H9 (cell line): Measurements from ENCODE around the gene HIRA. TPM values are rescaled to one million over a fixed set of nuclear protein-coding genes. Genes with fewer than 3 reads are reported as not detected.

ENCODE experiments used
- DNase-seq: peaks from one replicate; pipeline ENCODE4 v3.0.0-alpha.2; 2017
- H2AFZ ChIP-seq: one replicate; pipeline ENCODE4 v1.6.1; 2013; ENCODE audit warnings: mild to moderate bottlenecking, low read length, control low read depth, moderate library complexity
- H2AK5ac ChIP-seq: 2 replicates; pipeline ENCODE4 v1.6.1; 2013; ENCODE audit warnings: low read length, control low read depth, mixed read lengths; ENCODE audit not compliant: insufficient read length
- H2BK120ac ChIP-seq: one replicate; pipeline ENCODE4 v1.6.1; 2013; ENCODE audit warnings: low read depth, mild to moderate bottlenecking, low read length, control low read depth, inconsistent platforms; ENCODE audit not compliant: poor library complexity, severe bottlenecking
- H2BK12ac ChIP-seq: 2 replicates; pipeline ENCODE4 v1.6.1; 2013; ENCODE audit warnings: low read length, control low read depth, mixed read lengths, low read depth; ENCODE audit not compliant: insufficient read length
- H2BK15ac ChIP-seq: 2 replicates; pipeline ENCODE4 v1.6.1; 2013; ENCODE audit warnings: low read depth, low read length, control low read depth
- H2BK20ac ChIP-seq: one replicate; pipeline ENCODE4 v1.6.1; 2013; ENCODE audit warnings: low read depth, mild to moderate bottlenecking, low read length, control low read depth, inconsistent platforms; ENCODE audit not compliant: poor library complexity, severe bottlenecking
- H2BK5ac ChIP-seq: 2 replicates; pipeline ENCODE4 v1.6.1; 2013; ENCODE audit warnings: low read length, control low read depth, mixed read lengths; ENCODE audit not compliant: insufficient read length
- H3K14ac ChIP-seq: 2 replicates; pipeline ENCODE4 v1.6.1; 2013; ENCODE audit warnings: low read length, control low read depth; ENCODE audit not compliant: insufficient read depth
- H3K18ac ChIP-seq: 2 replicates; pipeline ENCODE4 v1.6.1; 2013; ENCODE audit warnings: low read depth, mild to moderate bottlenecking, mixed read lengths, low read length, control low read depth; ENCODE audit not compliant: insufficient read length
- H3K23ac ChIP-seq: 2 replicates; pipeline ENCODE4 v1.6.1; 2013; ENCODE audit warnings: low read length, control low read depth, mixed read lengths, low read depth; ENCODE audit not compliant: insufficient read length
- H3K23me2 ChIP-seq: 2 replicates; pipeline ENCODE4 v1.6.1; 2013; ENCODE audit warnings: low read depth, mild to moderate bottlenecking, mixed read lengths, low read length, control low read depth; ENCODE audit not compliant: insufficient read length, poor library complexity, severe bottlenecking
- H3K27ac ChIP-seq: 2 replicates; pipeline ENCODE4 v1.5.1; 2013; ENCODE audit warnings: low read length, control low read depth, mixed read lengths, low read depth; ENCODE audit not compliant: insufficient read length
- H3K27me3 ChIP-seq: 2 replicates; pipeline ENCODE4 v1.6.1; 2013; ENCODE audit warnings: low read length, control low read depth, inconsistent platforms; ENCODE audit not compliant: insufficient read depth
- H3K4ac ChIP-seq: 2 replicates; pipeline ENCODE4 v1.6.1; 2013; ENCODE audit warnings: low read depth, mild to moderate bottlenecking, control low read depth, inconsistent platforms, low read length, moderate library complexity
- H3K4me1 ChIP-seq: 2 replicates; pipeline ENCODE4 v1.6.1; 2013; ENCODE audit warnings: low read length, control low read depth, inconsistent platforms; ENCODE audit not compliant: insufficient read depth
- H3K4me2 ChIP-seq: 2 replicates; pipeline ENCODE4 v1.6.1; 2013; ENCODE audit warnings: low read length, control low read depth, mixed read lengths; ENCODE audit not compliant: insufficient read length, insufficient read depth
- H3K56ac ChIP-seq: 2 replicates; pipeline ENCODE4 v1.6.1; 2013; ENCODE audit warnings: low read depth, mild to moderate bottlenecking, mixed read lengths, low read length, control low read depth; ENCODE audit not compliant: insufficient read length
- H3K79me1 ChIP-seq: 2 replicates; pipeline ENCODE4 v1.6.1; 2013; ENCODE audit warnings: low read depth, mild to moderate bottlenecking, moderate library complexity, low read length, control low read depth, inconsistent platforms; ENCODE audit not compliant: insufficient read depth, poor library complexity, severe bottlenecking
- H3K79me2 ChIP-seq: 2 replicates; pipeline ENCODE4 v1.6.1; 2013; ENCODE audit warnings: low read length, control low read depth, inconsistent platforms; ENCODE audit not compliant: insufficient read depth
- H3K9ac ChIP-seq: 2 replicates; pipeline ENCODE4 v1.6.1; 2013; ENCODE audit warnings: low read length, control low read depth, mixed read lengths; ENCODE audit not compliant: insufficient read length; ENCODE audit errors: extremely low read depth
- H3K9me3 ChIP-seq: one replicate; pipeline ENCODE4 v1.6.1; 2013; ENCODE audit warnings: low read depth, low read length, inconsistent platforms; ENCODE audit not compliant: control insufficient read depth
- H3T11ph ChIP-seq: one replicate; pipeline ENCODE4 v1.6.1; 2013; ENCODE audit warnings: mild to moderate bottlenecking, low read length, control low read depth, inconsistent platforms
- H4K20me1 ChIP-seq: one replicate; pipeline ENCODE4 v1.6.1; 2013; ENCODE audit not compliant: control insufficient read depth, insufficient read length, insufficient read depth
- H4K5ac ChIP-seq: 2 replicates; pipeline ENCODE4 v1.6.1; 2013; ENCODE audit warnings: low read depth, mild to moderate bottlenecking, mixed read lengths, low read length, control low read depth; ENCODE audit not compliant: insufficient read length
- H4K8ac ChIP-seq: replicated peaks from 2 replicates; pipeline ENCODE4 v1.6.1; 2013; ENCODE audit warnings: low read length, control low read depth, mixed read lengths, low read depth; ENCODE audit not compliant: insufficient read length
- H4K91ac ChIP-seq: 2 replicates; pipeline ENCODE4 v1.6.1; 2013; ENCODE audit warnings: low read depth, mild to moderate bottlenecking, moderate library complexity, mixed read lengths, low read length, control low read depth; ENCODE audit not compliant: insufficient read length
- H3K27ac Mint-ChIP-seq, 3 experiments: 2 replicates in 2 of 3; 3 replicates in 1 of 3; pipeline ENCODE4 v1.8.0; 2020 to 2021; ENCODE audit warnings: mixed read lengths in 3 of 3, mild to moderate bottlenecking in 1 of 3, moderate library complexity in 1 of 3
- H3K27me3 Mint-ChIP-seq: 2 replicates; pipeline ENCODE4 v1.8.0; 2021; ENCODE audit warnings: low read depth, mild to moderate bottlenecking, moderate library complexity, mixed read lengths
- H3K36me3 Mint-ChIP-seq, 3 experiments: 2 replicates in 2 of 3; 3 replicates in 1 of 3; pipeline ENCODE4 v1.8.0; 2020 to 2021; ENCODE audit warnings: low read depth in 3 of 3, mixed read lengths in 3 of 3; ENCODE audit not compliant: insufficient read depth in 1 of 3
- H3K4me1 Mint-ChIP-seq, 2 experiments: 2 replicates each; pipeline ENCODE4 v1.8.0; 2020; ENCODE audit warnings: mixed read lengths in 2 of 2
- H3K4me3 Mint-ChIP-seq, 2 experiments: 2 replicates in 1 of 2; 3 replicates in 1 of 2; pipeline ENCODE4 v1.8.0; 2020 to 2021; ENCODE audit warnings: mild to moderate bottlenecking in 2 of 2, mixed read lengths in 2 of 2, moderate library complexity in 1 of 2
- H3K9me3 Mint-ChIP-seq, 2 experiments: 2 replicates in 1 of 2; 3 replicates in 1 of 2; pipeline ENCODE4 v1.8.0; 2020; ENCODE audit warnings: mild to moderate bottlenecking in 2 of 2, mixed read lengths in 2 of 2, moderate library complexity in 1 of 2
- CTCF ChIP-seq: fragments of 200-600 bp; sonication (generic); conservative IDR thresholded peaks from 3 replicates; pipeline ENCODE4 v1.8.0; 2021; ENCODE audit warnings: antibody characterized with exemption, mild to moderate bottlenecking
- whole genome bisulfite sequencing: extraction: QIAGEN DNeasy Blood & Tissue Kit; methylation state at CpG from one replicate; pipeline ENCODE4 v1.1.7; 2013; ENCODE audit warnings: missing lambda C conversion rate, low lambda C conversion rate, mixed read lengths; ENCODE audit not compliant: insufficient read length; ENCODE audit errors: extremely low coverage; 5-methylcytosine and 5-hydroxymethylcytosine counted together
- total RNA-seq: library from RNA; stranded (reverse); gene quantifications from 2 replicates; pipeline ENCODE4 v1.2.1, GENCODE V29; 2021

HIRA gene
- total RNA-seq, 1 experiment from 2014 or later = 51.9 TPM

- Histone ChIP-seq H4K5ac (no peak overlapping the region), H3K23me2 (no peaks in the 10 kb centered on the region), H3K56ac (no peak overlapping the region), H2BK5ac (no peak overlapping the region), H3K23ac (no peak overlapping the region), H3K9me3 (no peaks in the 10 kb centered on the region), H2BK12ac (no peak overlapping the region), H4K91ac (no peak overlapping the region), H4K20me1 (no peaks in the 10 kb centered on the region), H3K14ac (no peak overlapping the region), H3K79me2 (no peaks in the 10 kb centered on the region), H3K9ac (no peak overlapping the region), H2BK15ac (no peak overlapping the region), H3T11ph (no peak overlapping the region), H4K8ac (no peak overlapping the region), H3K27me3 (no peaks in the 10 kb centered on the region), H3K4me1 (no peaks in the 10 kb centered on the region), H3K79me1 (no peaks in the 10 kb centered on the region), H2BK120ac (no peak overlapping the region), H2AFZ (no peak overlapping the region), H2BK20ac (no peak overlapping the region), H2AK5ac (no peak overlapping the region), H3K4me2 (no peak overlapping the region), H3K4ac (no peak overlapping the region), H3K18ac (no peak overlapping the region), H3K27ac (no peak overlapping the region)
- Mint-ChIP-seq H3K36me3 (peaks cover 56 to 66% (median 64%) of the 10 kb centered on the region in 3 experiments), H3K27ac (peak overlapping the region in 2 of 3 experiments; percentile 6 to 25; a peak in 2 of 7 replicates), H3K4me1 (no peaks in the 10 kb centered on the region), H3K4me3 (no peak overlapping the region; a peak in 1 of 5 replicates), H3K27me3 (no peaks in the 10 kb centered on the region; the same call in 1 of the 2 replicates), H3K9me3 (peaks cover 0 to 6% of the 10 kb centered on the region in 2 experiments; a peak in 2 of 5 replicates)
- TF ChIP-seq CTCF = peak; percentile 21; the same call in 1 of the 3 replicates
- WGBS = no CpG with 5 or more reads among the region's 7 CpGs
- no peak for DNase-seq
These were observed 95.1 kb downstream of the HIRA start for GRCh38 chr22:19336133-19337075.
